ENCODE results near the gene KBTBD8. TPM values are rescaled to one million over a fixed set of nuclear protein-coding genes. Genes with fewer than 3 reads are reported as not detected.

The KBTBD8 gene
- total RNA-seq, 1 donor from 2014 or later = 0.67 TPM

GRCh38 chr3:66980791-66981190 lies 17.3 kb upstream of the KBTBD8 start:
- H3K4me3 ChIP-seq (ENCODE audit: low read depth, low read length) = no peak overlapping the region
- TF ChIP-seq, protein P1, sequence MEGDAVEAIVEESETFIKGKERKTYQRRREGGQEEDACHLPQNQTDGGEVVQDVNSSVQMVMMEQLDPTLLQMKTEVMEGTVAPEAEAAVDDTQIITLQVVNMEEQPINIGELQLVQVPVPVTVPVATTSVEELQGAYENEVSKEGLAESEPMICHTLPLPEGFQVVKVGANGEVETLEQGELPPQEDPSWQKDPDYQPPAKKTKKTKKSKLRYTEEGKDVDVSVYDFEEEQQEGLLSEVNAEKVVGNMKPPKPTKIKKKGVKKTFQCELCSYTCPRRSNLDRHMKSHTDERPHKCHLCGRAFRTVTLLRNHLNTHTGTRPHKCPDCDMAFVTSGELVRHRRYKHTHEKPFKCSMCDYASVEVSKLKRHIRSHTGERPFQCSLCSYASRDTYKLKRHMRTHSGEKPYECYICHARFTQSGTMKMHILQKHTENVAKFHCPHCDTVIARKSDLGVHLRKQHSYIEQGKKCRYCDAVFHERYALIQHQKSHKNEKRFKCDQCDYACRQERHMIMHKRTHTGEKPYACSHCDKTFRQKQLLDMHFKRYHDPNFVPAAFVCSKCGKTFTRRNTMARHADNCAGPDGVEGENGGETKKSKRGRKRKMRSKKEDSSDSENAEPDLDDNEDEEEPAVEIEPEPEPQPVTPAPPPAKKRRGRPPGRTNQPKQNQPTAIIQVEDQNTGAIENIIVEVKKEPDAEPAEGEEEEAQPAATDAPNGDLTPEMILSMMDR (IDR thresholded peaks at IDR 0.05; ENCODE audit: insufficient read depth, low read length, poor library complexity, severe bottlenecking) = no peak
- H3K27me3 ChIP-seq (ENCODE audit: control insufficient read depth, insufficient read depth, low read length) = peaks cover 3% of the 10 kb centered on the region
- DNase-seq (ENCODE audit: low read depth) = no peak
- H3K36me3 ChIP-seq (ENCODE audit: control insufficient read depth, insufficient read depth, low read length) = no peaks in the 10 kb centered on the region

GRCh38 chr3:66983101-66983500 lies 15.0 kb upstream of the KBTBD8 start:
- Histone ChIP-seq H3K36me3 (ENCODE audit: control insufficient read depth, insufficient read depth, low read length) (no peaks in the 10 kb centered on the region), H3K4me3 (ENCODE audit: low read depth, low read length) (no peak overlapping the region), H3K27me3 (ENCODE audit: control insufficient read depth, insufficient read depth, low read length) (peaks cover 3% of the 10 kb centered on the region)
- TF ChIP-seq, protein P1 (IDR thresholded peaks at IDR 0.05; ENCODE audit: insufficient read depth, low read length, poor library complexity, severe bottlenecking) = no peak
- no peak for DNase-seq (ENCODE audit: low read depth)

- Histone ChIP-seq H3K36me3 (ENCODE audit: control insufficient read depth, insufficient read depth, low read length) (no peaks in the 10 kb centered on the region), H3K4me3 (ENCODE audit: low read depth, low read length) (no peak overlapping the region), H3K27me3 (ENCODE audit: control insufficient read depth, insufficient read depth, low read length) (peaks cover 3% of the 10 kb centered on the region)
- DNase-seq (ENCODE audit: low read depth) = no peak
- TF ChIP-seq, protein P1 (IDR thresholded peaks at IDR 0.05; ENCODE audit: insufficient read depth, low read length, poor library complexity, severe bottlenecking) = no peak
These were observed 12.7 kb upstream of the KBTBD8 start for GRCh38 chr3:66985336-66985920.

DNA sequence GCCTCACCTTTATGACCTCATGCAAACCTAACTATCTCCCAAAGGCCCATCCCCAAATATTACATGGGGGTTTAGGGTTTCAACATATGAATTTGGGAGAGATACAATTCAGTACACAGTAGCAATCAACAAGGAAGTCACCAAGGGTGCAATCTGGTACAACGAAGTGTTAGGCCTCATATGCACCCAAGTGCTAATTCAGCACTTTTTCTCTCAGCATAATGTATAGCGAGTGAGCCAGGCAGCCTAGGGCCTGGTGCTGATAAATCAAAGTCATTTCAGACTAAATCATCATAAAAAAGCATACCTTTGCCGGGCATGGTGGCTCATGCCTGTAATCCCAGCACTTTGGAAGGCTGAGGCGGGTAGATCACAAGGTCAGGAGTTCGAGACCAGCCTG lies 11.7 kb upstream of the KBTBD8 start:
- peaks cover 3% of the 10 kb centered on the region for H3K27me3 ChIP-seq (ENCODE audit: control insufficient read depth, insufficient read depth, low read length)
- DNase-seq (ENCODE audit: low read depth) = no peak
- no peaks in the 10 kb centered on the region for H3K36me3 ChIP-seq (ENCODE audit: control insufficient read depth, insufficient read depth, low read length)
- TF ChIP-seq, protein P1 (IDR thresholded peaks at IDR 0.05; ENCODE audit: insufficient read depth, low read length, poor library complexity, severe bottlenecking) = no peak
- H3K4me3 ChIP-seq (ENCODE audit: low read depth, low read length) = no peak overlapping the region

- TF ChIP-seq, protein P1 (IDR thresholded peaks at IDR 0.05; ENCODE audit: insufficient read depth, low read length, poor library complexity, severe bottlenecking) = no peak
These were observed 8.9 kb upstream of the KBTBD8 start for GRCh38 chr3:66989241-66989640.

More at GRCh38 chr3:66989241-66989640, 8.9 kb upstream of the KBTBD8 start:
- Histone ChIP-seq H3K4me3 (ENCODE audit: low read depth, low read length) (no peak overlapping the region), H3K36me3 (ENCODE audit: control insufficient read depth, insufficient read depth, low read length) (no peaks in the 10 kb centered on the region), H3K27me3 (ENCODE audit: control insufficient read depth, insufficient read depth, low read length) (no peaks in the 10 kb centered on the region)
- no peak for DNase-seq (ENCODE audit: low read depth)
